ENCODE data around the gene PRDX5.
A peak's percentile ranks its signal among the peaks of the same experiment; 100 is the strongest.

PRDX5 gene

DNA sequence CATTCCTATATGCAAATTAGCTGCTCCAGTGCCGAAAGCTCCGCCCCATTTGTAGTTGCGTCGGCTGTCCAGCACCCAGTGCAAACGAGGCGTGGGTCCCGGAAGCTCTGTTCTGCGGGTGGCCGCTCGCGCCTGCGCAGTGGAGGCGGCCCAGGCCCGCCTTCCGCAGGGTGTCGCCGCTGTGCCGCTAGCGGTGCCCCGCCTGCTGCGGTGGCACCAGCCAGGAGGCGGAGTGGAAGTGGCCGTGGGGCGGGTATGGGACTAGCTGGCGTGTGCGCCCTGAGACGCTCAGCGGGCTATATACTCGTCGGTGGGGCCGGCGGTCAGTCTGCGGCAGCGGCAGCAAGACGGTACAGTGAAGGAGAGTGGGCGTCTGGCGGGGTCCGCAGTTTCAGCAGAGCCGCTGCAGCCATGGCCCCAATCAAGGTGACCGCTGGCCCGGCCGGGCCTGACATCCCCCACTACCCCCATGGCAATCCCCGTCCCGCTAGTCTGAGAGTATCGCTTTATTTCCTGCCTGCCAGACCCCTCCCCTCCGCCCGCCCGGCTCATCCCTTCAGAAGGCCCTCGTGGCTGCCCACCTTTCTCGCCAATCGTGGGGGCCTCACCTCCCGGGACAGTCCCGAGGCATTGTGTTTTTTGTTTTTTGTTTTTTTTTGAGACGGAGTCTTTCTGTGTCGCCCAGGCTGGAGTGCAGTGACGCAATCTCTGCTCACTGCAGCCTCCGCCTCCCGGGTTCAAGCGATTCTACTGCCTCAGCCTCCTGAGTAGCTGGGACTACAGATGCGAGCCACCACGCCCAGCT is at the start of gene PRDX5:
PRDX5 (plus strand) TSS at position 161 of the 805 bp plus-strand sequence; CDS start at position 256, 95 bp downstream.
- peak; percentile 94 to 96 for DNase-seq (ENCODE audit: low read depth in 2 of 2)

GRCh38 chr11:64268893-64269539 is 48.9 kb upstream of the PRDX5 start:
- peak in 1 of 2 donors; percentile 57 for DNase-seq (ENCODE audit: low read depth in 2 of 2)

DNA sequence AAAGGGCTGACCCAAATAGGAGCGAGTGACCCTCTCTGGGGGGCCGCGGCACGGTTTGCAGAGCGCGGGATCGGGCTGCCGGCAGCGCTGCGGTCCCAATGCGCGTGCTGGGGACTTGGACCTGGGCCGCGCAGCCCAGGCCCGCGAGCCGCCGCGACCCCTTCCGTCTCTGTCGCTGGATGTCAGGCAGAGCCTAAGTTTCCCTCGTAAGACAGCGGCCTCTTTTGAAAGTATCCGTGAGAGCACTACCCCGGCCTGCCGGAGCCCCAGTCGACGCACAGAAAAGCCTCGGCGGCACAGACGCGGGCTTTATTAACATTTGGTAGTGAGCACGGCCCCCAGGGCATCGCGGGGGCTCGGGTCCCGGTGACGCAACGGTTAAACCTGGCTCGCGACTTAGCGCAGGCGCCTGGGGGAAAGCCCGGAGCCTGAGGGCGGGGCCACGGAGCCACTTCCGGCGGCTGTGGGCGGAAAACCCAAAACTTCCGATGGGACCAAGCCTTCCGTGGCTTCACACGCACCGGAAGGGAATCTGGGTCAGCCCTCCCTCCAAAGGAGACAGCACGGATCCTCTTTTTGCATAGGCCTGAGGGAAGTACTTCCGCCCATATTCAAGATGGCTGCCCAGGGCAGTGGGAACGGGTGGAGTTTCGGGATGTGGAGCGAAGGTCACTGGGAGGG is 48.2 kb upstream of the PRDX5 start:
- DNase-seq (ENCODE audit: low read depth in 2 of 2), result peak; percentile 96 to 98

DNA sequence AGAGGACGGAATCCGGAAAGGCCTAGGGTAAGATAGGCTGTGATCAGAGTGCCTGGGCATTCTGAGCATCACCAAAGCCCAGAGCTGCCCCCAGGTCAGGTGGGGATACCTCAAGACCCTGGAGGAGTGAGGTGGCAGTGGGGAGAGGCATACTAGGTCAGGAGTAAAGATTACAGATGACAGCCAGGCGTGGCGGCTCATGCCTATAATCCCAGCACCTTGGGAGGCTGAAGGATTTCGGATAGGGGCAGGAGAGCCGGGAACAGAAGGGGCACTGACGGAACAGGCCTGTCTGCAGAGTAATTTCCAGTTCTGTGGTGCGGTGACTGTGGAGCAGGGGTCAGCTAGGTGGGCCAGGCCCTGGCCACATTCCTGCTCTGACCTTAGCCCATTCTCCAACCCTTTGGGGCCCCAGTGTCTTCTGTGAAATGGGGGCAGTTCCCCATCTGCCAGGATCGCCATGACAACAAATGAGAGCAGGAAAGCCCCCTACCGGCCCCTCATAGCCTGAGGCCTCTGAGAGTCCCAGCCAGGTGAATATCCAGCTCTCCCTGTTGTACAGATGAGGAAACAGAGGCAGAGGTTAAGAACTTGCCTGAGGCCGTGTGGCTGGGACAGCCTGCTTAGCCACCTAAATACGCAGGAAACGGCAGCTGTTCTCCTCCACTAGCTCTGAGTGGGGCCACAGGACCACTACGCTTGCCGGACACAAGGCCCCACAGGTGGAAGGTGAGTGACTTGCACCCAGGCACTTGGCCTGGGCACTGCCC is 42.7 kb upstream of the PRDX5 start:
- no peak for DNase-seq (ENCODE audit: low read depth in 2 of 2)

GRCh38 chr11:64275841-64276240 is 42.1 kb upstream of the PRDX5 start:
- no peak for DNase-seq (ENCODE audit: low read depth in 2 of 2)

- no peak for DNase-seq (ENCODE audit: low read depth in 2 of 2)
These were observed 41.1 kb upstream of the PRDX5 start for GRCh38 chr11:64276653-64277431.

GRCh38 chr11:64278576-64279190 is 39.2 kb upstream of the PRDX5 start:
- no peak for DNase-seq (ENCODE audit: low read depth in 2 of 2)

DNA sequence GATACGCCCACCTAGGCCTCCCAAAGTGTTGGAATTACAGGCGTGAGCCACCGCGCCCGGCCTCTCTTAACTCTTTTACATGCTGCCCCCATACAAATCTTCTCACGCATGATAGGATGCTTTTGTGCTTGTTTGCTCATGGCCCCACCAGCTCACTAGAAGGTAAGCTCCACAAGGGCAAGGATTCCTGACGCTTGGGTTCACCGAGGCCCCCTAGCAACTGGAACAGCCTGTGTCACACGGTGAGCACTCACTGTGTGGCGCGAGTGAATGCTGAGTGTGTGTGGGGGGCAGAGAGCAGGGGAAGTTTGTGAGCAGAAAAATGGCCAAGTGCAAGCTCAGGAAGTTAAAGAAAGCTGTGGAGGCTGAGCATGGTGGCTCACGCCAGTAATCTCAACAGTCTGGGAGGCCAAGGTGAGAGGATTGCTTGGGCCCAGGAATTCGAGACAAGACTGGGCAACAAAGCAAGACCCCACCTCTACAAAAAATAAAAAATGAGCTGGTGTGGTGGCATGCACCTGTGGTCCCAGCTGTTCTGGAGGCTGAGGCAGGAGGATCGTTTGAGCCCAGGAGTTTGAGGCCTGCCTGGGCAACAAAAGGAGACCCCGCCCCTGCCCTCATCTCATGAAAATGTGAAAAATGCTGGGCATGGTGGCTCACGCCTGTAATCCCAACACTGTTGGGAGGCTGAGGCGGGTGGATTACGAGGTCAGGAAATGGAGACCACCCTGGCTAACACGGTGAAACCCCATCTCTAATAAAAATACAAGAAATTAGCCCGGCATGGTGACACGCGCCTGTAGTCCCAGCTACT is 35.8 kb upstream of the PRDX5 start:
- no peak for DNase-seq (ENCODE audit: low read depth in 2 of 2)

GRCh38 chr11:64283092-64283491 is 34.8 kb upstream of the PRDX5 start:
- no peak for DNase-seq (ENCODE audit: low read depth in 2 of 2)

- DNase-seq (ENCODE audit: low read depth in 2 of 2), result peak; percentile 88 to 90
These were observed 33.6 kb upstream of the PRDX5 start, which contains the start of gene BAD for GRCh38 chr11:64284048-64284961. BAD (minus strand) TSS chr11:64284665; CDS start chr11:64284368, 297 bp downstream.

DNA sequence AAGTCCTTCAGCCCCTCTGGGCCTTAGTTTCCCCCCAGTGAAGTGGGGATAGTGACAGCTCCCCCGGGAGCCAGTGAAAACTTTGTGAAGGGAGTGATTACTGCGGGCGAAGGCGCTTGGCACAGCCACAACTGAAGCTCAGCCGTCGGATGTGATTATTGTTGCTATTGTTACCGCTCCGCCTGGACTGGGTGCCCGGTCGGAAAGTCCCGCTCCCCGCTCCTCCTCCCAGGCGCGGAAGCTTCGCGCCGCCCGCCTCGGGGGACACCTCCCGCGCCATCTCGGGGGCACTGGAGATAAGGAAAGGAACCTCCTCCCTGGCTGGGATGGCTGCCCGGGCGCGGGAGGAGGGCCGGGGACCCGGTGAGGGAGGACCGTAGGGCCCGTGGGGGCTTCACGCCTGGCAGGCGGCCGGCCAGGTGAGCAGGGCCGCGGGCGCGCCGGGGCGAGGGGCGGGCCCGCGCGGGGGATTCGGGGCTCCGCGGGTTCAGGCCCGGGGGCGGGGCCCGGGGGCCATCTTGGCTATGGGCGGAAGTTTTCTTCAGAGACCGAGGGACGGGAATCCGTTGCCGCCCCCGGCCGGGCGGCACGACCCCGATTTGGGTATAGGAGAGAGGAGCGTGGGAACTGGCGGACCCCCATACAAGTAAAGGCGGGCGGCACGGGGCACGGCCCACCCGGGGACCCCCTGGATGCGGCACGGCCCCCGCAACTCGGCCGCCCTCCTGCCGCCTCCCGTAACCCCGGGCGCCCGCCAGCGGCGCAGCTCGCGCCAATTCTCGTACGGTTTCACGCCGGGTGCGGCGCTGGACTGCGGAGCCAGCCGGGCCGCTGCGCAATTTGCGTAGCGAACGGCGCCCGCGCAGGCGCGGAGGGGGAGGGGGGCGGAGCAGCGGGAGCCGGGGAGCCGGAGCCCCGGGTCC is 32.7 kb upstream of the PRDX5 start, which contains the start of gene GPR137:
GPR137 (plus strand) TSS at position 887 of the 923 bp plus-strand sequence. CDS start 677 bp downstream, outside the sequence.
- peak; percentile 83 to 86 for DNase-seq (ENCODE audit: low read depth in 2 of 2)

GRCh38 chr11:64285885-64286800 is 31.8 kb upstream of the PRDX5 start:
- DNase-seq (ENCODE audit: low read depth in 2 of 2), result no peak

- DNase-seq (ENCODE audit: low read depth in 2 of 2), result no peak
These were observed 31.1 kb upstream of the PRDX5 start for GRCh38 chr11:64286801-64287159.

- no peak for DNase-seq (ENCODE audit: low read depth in 2 of 2)
These were observed 30.1 kb upstream of the PRDX5 start for GRCh38 chr11:64287676-64288352.

GRCh38 chr11:64288353-64288750 is 29.6 kb upstream of the PRDX5 start:
- DNase-seq (ENCODE audit: low read depth in 2 of 2), result no peak
